Spleen (tissue), 13 donors: ENCODE measurements around the gene SSTR4. TPM values are rescaled to one million over a fixed set of nuclear protein-coding genes. Genes with fewer than 3 reads are reported as not detected.
"Not testable (repeated sequence)": the region's sequence is repeated elsewhere in the genome, so short reads cannot be mapped to it uniquely, and the experiment has no call there.

Experiments
- DNase-seq: peaks from one replicate; pipeline ENCODE4 v3.0.0-alpha.2; 2020
- H3K27ac ChIP-seq, 8 donors: fragments of 200-600 bp; sonication (generic) in 7 of 8; 1 replicate in 4 of 8; 2 replicates in 4 of 8; pipeline versions ENCODE4 v1.5.0 to v1.8.0; 2016 to 2021; ENCODE audit warnings: inconsistent platforms in 4 of 8, mild to moderate bottlenecking in 4 of 8, moderate library complexity in 1 of 8
- H3K27me3 ChIP-seq, 7 donors: fragments of 200-600 bp; sonication (generic) in 6 of 7; replicated peaks in 1 of 7; 1 replicate in 4 of 7; 2 replicates in 3 of 7; pipeline versions ENCODE4 v1.5.0 to v1.8.0; 2016 to 2021; ENCODE audit warnings: inconsistent platforms in 3 of 7, mild to moderate bottlenecking in 1 of 7
- H3K36me3 ChIP-seq, 6 donors: fragments of 200-600 bp; sonication (generic) in 5 of 6; 1 replicate in 4 of 6; 2 replicates in 2 of 6; pipeline versions ENCODE4 v1.5.0 to v1.8.0; 2016 to 2021; ENCODE audit warnings: inconsistent platforms in 2 of 6
- H3K4me1 ChIP-seq, 6 donors: fragments of 200-600 bp; sonication (generic) in 5 of 6; 1 replicate in 3 of 6; 2 replicates in 3 of 6; pipeline versions ENCODE4 v1.5.0 to v1.8.0; 2016 to 2021; ENCODE audit warnings: inconsistent platforms in 3 of 6
- H3K4me3 ChIP-seq, 8 donors: fragments of 200-600 bp; sonication (generic) in 7 of 8; 1 replicate in 4 of 8; 2 replicates in 4 of 8; pipeline versions ENCODE4 v1.5.0 to v1.8.0; 2016 to 2021; ENCODE audit warnings: inconsistent platforms in 4 of 8, mild to moderate bottlenecking in 4 of 8, moderate library complexity in 2 of 8
- H3K9me3 ChIP-seq, 8 donors: fragments of 200-600 bp; sonication (generic) in 7 of 8; 1 replicate in 4 of 8; 2 replicates in 4 of 8; pipeline versions ENCODE4 v1.5.0 to v1.8.0; 2016 to 2021; ENCODE audit warnings: inconsistent platforms in 4 of 8
- POLR2A ChIP-seq, 3 donors: fragments of 450-650 bp; IDR thresholded peaks; one replicate each; pipeline ENCODE4 v1.5.1; 2017; ENCODE audit warnings: antibody characterized with exemption in 3 of 3, mild to moderate bottlenecking in 1 of 3
- POLR2AphosphoS5 ChIP-seq, 3 donors: sonication (generic); formaldehyde crosslinking; IDR thresholded peaks; one replicate each; pipeline ENCODE4 v1.5.1; 2017; ENCODE audit warnings: antibody characterized with exemption in 3 of 3
- WGBS, 5 donors: extraction: QIAGEN DNeasy Blood & Tissue Kit in 3 of 5; methylation state at CpG; one replicate each; pipeline versions ENCODE4 v1.1.5 to v1.1.7; 2013 to 2018; 5-methylcytosine and 5-hydroxymethylcytosine counted together
- intact Hi-C: fragments of 100-400 bp; cut with DNase I; formaldehyde crosslinking; loops from one replicate; pipeline ENCODE4 v1.15.0; 2023; ENCODE audit warnings: low total_unique reads
- long read RNA-seq, 2 donors: transcript quantifications; one replicate each; lab custom pipeline, GENCODE V29; 2026
- polyA plus RNA-seq, 3 donors: library from polyadenylated mRNA; stranded (reverse); fragments of 200-250 nt; gene quantifications; one replicate each; pipeline ENCODE4 v1.2.1, GENCODE V29; 2013
- total RNA-seq, 7 donors: library from RNA; depleted of rRNA in 3 of 7; stranded (reverse); fragments of >200 nt in 3 of 7; fragmentation: NEBNext Ultra II Directional in 4 of 7; extraction: Animal tissue kit (Norgen Biotek cat#: 25700) in 4 of 7; gene quantifications; one replicate each; pipeline versions ENCODE4 v1.1.0 to v1.2.1, GENCODE V29; 2016 to 2021
- TF ChIP-seq, protein P1 (sequence below), 11 experiments: fragments of 200-600 bp in 7 of 11; fragments of 450-650 bp in 4 of 11; sonication (generic) in 4 of 11; IDR thresholded peaks in 8 of 11; conservative IDR thresholded peaks in 3 of 11; 1 replicate in 7 of 11; 2 replicates in 4 of 11; pipeline versions ENCODE4 v1.4.0 to v1.8.0; 2016 to 2021; ENCODE audit warnings: antibody characterized with exemption in 11 of 11, inconsistent platforms in 4 of 11, mild to moderate bottlenecking in 1 of 11
- donor health status: healthy with polysubstance abuse.
- donor health status: DM: no; HTN: no; CAD: no; lungs with moderate emphysema.
- donor health status: DM: no; HTN: no; CAD: no.
- donor health status: Bipolar disorder and iron deficiency.
- donor health status: healthy.
- donor health status: DM: no; HTN: no; CAD: no.
- donor health status: DM: yes; HTN: yes; CAD: no.

The SSTR4 gene
- total RNA-seq = not detected
- not detected for polyA plus RNA-seq
- long read RNA-seq, donor 1 = 0 reads
- long read RNA-seq, donor 2 = 0 reads

DNA sequence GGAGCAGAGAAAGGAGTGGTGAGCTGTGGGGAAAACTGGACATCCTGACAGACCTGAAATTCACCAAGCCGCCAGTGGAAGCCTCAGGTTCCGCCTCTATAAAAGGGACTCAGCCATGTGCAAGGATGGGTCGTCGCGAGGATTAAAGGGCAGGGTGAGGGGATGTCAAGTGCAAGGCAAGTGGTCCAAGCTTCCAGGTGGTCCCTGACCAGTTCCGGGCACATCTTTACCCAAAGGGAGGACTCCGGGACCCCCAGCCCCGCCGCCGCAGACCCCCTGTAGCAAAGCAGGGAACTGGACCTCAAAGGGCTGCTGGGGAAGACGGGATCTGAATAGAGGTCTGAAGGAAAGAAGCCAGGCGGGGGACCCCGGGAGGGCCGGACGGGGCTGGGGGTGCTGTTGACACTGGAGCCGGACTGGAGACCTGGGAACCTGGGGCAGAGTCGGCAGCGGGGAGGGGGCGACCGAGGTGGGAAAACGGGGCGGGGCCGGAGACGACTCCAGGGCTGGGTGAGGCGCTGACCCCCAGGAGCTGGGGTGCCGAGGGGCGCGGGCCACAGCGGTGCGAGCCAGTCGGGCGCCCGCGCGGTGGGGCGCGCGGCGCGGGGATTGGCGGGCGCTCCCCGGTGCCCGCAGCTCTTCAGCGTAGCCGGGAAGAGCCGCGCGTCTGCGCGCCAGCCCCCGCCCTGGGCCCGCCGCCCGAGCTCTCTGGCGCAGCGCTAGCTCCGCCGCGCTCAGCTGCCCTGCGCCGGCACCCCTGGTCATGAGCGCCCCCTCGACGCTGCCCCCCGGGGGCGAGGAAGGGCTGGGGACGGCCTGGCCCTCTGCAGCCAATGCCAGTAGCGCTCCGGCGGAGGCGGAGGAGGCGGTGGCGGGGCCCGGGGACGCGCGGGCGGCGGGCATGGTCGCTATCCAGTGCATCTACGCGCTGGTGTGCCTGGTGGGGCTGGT lies at the start of gene SSTR4:
SSTR4 (plus strand) TSS at position 592 of the 951 bp plus-strand sequence; CDS start at position 764, 172 bp downstream.
- Histone ChIP-seq H3K36me3 (no peaks in the 10 kb centered on the region), H3K4me1 (peaks cover 0 to 17% (median 4%) of the 10 kb centered on the region in 6 donors), H3K27me3 (peaks cover 0 to 66% (median 16%) of the 10 kb centered on the region in 7 donors), H3K4me3 (peak within 1 kb of the TSS in 3 of 8 donors; percentile 13 to 46 (median 17)), H3K27ac (no peak within 1 kb of the TSS), H3K9me3 (no peaks in the 10 kb centered on the region)
- intact Hi-C loops = no loop called here
- WGBS, 5 donors = 24 to 50% (median 25%) methylated on average over 33 to 83 of the region's 83 CpGs
- TF ChIP-seq POLR2A (IDR thresholded peaks at IDR 0.05) (no peak), POLR2AphosphoS5 (IDR thresholded peaks at IDR 0.05) (no peak)
- TF ChIP-seq, protein P1, sequence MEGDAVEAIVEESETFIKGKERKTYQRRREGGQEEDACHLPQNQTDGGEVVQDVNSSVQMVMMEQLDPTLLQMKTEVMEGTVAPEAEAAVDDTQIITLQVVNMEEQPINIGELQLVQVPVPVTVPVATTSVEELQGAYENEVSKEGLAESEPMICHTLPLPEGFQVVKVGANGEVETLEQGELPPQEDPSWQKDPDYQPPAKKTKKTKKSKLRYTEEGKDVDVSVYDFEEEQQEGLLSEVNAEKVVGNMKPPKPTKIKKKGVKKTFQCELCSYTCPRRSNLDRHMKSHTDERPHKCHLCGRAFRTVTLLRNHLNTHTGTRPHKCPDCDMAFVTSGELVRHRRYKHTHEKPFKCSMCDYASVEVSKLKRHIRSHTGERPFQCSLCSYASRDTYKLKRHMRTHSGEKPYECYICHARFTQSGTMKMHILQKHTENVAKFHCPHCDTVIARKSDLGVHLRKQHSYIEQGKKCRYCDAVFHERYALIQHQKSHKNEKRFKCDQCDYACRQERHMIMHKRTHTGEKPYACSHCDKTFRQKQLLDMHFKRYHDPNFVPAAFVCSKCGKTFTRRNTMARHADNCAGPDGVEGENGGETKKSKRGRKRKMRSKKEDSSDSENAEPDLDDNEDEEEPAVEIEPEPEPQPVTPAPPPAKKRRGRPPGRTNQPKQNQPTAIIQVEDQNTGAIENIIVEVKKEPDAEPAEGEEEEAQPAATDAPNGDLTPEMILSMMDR (IDR thresholded peaks at IDR 0.05 in 8 of 11, conservative IDR thresholded peaks at IDR 0.05 in 3 of 11) = no peak
- no peak for DNase-seq

DNA sequence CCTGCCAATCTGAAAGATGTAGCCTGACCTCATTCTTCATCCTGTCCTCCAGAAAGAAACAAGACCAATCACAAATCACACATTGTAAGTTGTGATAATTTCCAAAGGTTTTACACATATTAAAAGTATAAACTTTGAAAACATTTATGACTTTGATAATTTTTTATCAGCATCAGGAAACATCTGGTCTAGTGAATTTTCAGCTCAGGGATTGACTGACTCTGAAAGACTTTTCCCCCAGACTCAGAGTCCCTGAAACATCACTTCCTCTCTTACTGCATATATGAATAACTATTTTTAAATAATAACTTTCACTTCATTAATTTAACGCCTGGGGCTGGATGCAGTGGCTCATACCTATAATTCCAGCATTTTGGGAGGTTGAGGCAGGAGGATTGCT lies 48.5 kb upstream of the SSTR4 start:
- Histone ChIP-seq H3K4me1 (peaks cover 0 to 19% (median 10%) of the 10 kb centered on the region in 6 donors), H3K27ac (no peak overlapping the region), H3K9me3 (peaks cover 0 to 10% (median 2%) of the 10 kb centered on the region in 8 donors), H3K4me3 (no peak overlapping the region), H3K36me3 (no peaks in the 10 kb centered on the region), H3K27me3 (no peaks in the 10 kb centered on the region)
- intact Hi-C loops = no loop called here
- WGBS, 5 donors = 8 to 24% (median 17%) methylated on average over 1 of the region's 1 CpG
- DNase-seq = no peak
- TF ChIP-seq POLR2AphosphoS5 (IDR thresholded peaks at IDR 0.05) (no peak), POLR2A (IDR thresholded peaks at IDR 0.05) (no peak)
- TF ChIP-seq, protein P1 (IDR thresholded peaks at IDR 0.05 in 8 of 11, conservative IDR thresholded peaks at IDR 0.05 in 3 of 11) = no peak

DNA sequence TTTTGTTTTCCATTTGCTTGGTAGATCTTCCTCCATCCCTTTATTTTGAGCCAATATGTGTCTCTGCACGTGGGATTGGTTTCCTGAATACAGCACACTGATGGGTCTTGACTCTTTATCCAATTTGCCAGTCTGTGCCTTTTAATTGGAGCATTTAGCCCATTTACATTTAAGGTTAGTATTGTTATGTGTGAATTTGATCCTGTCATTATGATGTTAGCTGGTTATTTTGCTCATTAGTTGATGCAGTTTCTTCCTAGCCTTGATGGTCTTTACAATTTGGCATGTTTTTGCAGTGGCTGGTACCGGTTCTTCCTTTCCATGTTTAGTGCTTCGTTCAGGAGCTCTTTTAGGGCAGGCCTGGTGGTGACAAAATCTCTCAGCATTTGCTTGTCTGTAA lies 43.7 kb upstream of the SSTR4 start:
- WGBS, 5 donors = 77 to 89% (median 86%) methylated on average over 3 of the region's 3 CpGs
- intact Hi-C loops, H3K36me3 ChIP-seq, H3K4me1 ChIP-seq, H3K9me3 ChIP-seq, H3K27ac ChIP-seq, H3K27me3 ChIP-seq, H3K4me3 ChIP-seq, DNase-seq: not testable (repeated sequence)

- DNase-seq = no peak
- Histone ChIP-seq H3K36me3 (no peaks in the 10 kb centered on the region), H3K27ac (no peak overlapping the region), H3K4me3 (no peak overlapping the region), H3K9me3 (peaks cover 0 to 10% (median 0%) of the 10 kb centered on the region in 8 donors), H3K4me1 (no peaks in the 10 kb centered on the region), H3K27me3 (no peaks in the 10 kb centered on the region)
- TF ChIP-seq POLR2A (IDR thresholded peaks at IDR 0.05) (no peak), POLR2AphosphoS5 (IDR thresholded peaks at IDR 0.05) (no peak)
- TF ChIP-seq, protein P1 (IDR thresholded peaks at IDR 0.05 in 8 of 11, conservative IDR thresholded peaks at IDR 0.05 in 3 of 11) = no peak
- WGBS, 5 donors = 89 to 95% (median 92%) methylated on average over 2 of the region's 2 CpGs
- intact Hi-C loops = no loop called here
Measured at GRCh38 chr20:22993823-22994222, 41.3 kb upstream of the SSTR4 start.
